ENCODE results near the gene NOL7. TPM values are rescaled to one million over a fixed set of nuclear protein-coding genes. Genes with fewer than 3 reads are reported as not detected.

Gene NOL7
- total and polyA plus RNA-seq, 8 donors: 49.5 to 81.2 (median 72.4) TPM

GRCh38 chr6:13648850-13649249 lies 33.7 kb downstream of the NOL7 start:
- Histone ChIP-seq H3K36me3 (peaks cover 0 to 14% of the 10 kb centered on the region in 2 donors), H3K4me1 (peaks cover 0 to 19% of the 10 kb centered on the region in 2 donors), H3K27ac (no peak overlapping the region), H3K9me3 (no peaks in the 10 kb centered on the region), H3K4me3 (no peak overlapping the region), H3K27me3 (no peaks in the 10 kb centered on the region)
- DNase-seq (peak in 2 of 4 donors; percentile 16 to 41), ATAC-seq (peak; percentile 70)
- intact Hi-C loops (cut with DNase I): no loop called here
- TF ChIP-seq, protein P1, sequence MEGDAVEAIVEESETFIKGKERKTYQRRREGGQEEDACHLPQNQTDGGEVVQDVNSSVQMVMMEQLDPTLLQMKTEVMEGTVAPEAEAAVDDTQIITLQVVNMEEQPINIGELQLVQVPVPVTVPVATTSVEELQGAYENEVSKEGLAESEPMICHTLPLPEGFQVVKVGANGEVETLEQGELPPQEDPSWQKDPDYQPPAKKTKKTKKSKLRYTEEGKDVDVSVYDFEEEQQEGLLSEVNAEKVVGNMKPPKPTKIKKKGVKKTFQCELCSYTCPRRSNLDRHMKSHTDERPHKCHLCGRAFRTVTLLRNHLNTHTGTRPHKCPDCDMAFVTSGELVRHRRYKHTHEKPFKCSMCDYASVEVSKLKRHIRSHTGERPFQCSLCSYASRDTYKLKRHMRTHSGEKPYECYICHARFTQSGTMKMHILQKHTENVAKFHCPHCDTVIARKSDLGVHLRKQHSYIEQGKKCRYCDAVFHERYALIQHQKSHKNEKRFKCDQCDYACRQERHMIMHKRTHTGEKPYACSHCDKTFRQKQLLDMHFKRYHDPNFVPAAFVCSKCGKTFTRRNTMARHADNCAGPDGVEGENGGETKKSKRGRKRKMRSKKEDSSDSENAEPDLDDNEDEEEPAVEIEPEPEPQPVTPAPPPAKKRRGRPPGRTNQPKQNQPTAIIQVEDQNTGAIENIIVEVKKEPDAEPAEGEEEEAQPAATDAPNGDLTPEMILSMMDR (IDR thresholded peaks at IDR 0.05): no peak

DNA sequence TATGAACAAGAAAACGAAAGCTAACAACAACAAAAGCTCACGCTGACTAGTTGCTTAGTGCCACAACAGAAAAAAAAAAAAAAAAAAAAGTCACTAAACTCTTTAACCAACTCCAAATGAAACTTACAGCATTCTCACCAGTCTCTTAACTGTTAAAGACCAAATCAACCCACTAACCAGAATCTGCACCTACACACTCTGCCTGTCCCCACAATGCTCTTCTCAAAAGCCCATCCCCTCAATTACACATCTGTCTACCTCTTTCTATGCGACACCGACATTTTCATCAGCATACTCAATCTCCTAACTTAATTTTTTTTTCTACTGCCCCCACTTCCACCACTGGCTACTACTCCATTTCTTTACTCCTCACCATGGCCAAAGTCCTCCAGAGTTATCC lies 34.3 kb downstream of the NOL7 start:
- Histone ChIP-seq H3K9me3 (no peaks in the 10 kb centered on the region), H3K36me3 (peaks cover 0 to 8% of the 10 kb centered on the region in 2 donors), H3K4me1 (peaks cover 0 to 20% of the 10 kb centered on the region in 2 donors), H3K27ac (no peak overlapping the region), H3K4me3 (no peak overlapping the region), H3K27me3 (no peaks in the 10 kb centered on the region)
- no peak for DNase-seq
- intact Hi-C loops (cut with DNase I): no loop called here
- ATAC-seq: no peak
- TF ChIP-seq, protein P1 (IDR thresholded peaks at IDR 0.05): no peak

DNA sequence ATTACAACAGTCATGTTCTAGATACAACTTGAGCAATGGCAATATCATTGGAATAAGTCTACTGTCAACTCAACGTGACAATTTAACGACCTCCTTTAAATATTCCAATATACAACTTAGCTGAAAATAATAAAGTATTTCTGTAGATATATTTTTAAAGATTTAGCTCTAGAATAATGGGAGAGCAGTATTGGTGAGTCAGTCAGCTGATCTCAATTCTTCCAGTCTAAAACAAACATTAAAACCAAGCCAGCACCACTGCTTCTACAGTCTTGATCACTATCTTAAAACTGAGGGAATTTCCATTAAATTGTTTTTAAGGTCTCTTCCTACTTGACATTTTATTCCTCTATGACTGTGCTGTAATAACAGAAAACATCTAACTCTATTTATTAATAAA lies 38.2 kb downstream of the NOL7 start:
- Histone ChIP-seq H3K27ac (no peak overlapping the region), H3K27me3 (no peaks in the 10 kb centered on the region), H3K36me3 (peaks cover 0 to 6% of the 10 kb centered on the region in 2 donors), H3K4me3 (no peak overlapping the region), H3K9me3 (no peaks in the 10 kb centered on the region), H3K4me1 (peaks cover 0 to 15% of the 10 kb centered on the region in 2 donors)
- TF ChIP-seq, protein P1 (IDR thresholded peaks at IDR 0.05): no peak
- ATAC-seq: no peak
- intact Hi-C loops (cut with DNase I): no loop called here
- no peak for DNase-seq

DNA sequence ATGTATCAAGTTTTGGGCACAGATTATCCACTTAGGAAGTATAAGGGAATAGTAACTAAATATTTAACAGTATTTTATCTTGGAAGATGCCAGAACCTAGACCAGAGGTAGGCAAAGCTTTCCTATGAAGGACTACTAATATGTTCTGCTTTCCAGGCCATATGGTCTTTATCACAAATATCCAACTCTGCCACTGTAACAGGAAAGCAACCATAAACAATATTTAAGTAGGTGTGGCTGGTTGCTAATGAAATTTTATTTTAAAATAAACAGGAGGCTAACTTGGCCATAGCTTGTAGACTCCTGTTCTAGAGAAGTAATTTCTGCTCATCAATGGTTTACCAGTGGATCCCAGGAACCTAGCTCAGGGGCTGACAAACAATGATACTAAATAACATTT lies 39.4 kb downstream of the NOL7 start:
- H3K27me3 ChIP-seq: no peaks in the 10 kb centered on the region
- intact Hi-C loops (cut with DNase I): no loop called here
- peaks cover 0 to 6% of the 10 kb centered on the region in 2 donors for H3K36me3 ChIP-seq
- ATAC-seq (no peak), DNase-seq (no peak)
- TF ChIP-seq, protein P1 (IDR thresholded peaks at IDR 0.05): no peak
- no peak overlapping the region for H3K27ac ChIP-seq
- H3K4me3 ChIP-seq: no peak overlapping the region
- H3K4me1 ChIP-seq: peaks cover 0 to 12% of the 10 kb centered on the region in 2 donors
- no peaks in the 10 kb centered on the region for H3K9me3 ChIP-seq

GRCh38 chr6:13655700-13656099 lies 40.6 kb downstream of the NOL7 start:
- DNase-seq (no peak), ATAC-seq (no peak)
- H3K36me3 ChIP-seq: peaks cover 0 to 1% of the 10 kb centered on the region in 2 donors
- no peak overlapping the region for H3K4me3 ChIP-seq
- no peak overlapping the region for H3K27ac ChIP-seq
- TF ChIP-seq, protein P1 (IDR thresholded peaks at IDR 0.05): no peak
- no peaks in the 10 kb centered on the region for H3K9me3 ChIP-seq
- peaks cover under 1 to 12% of the 10 kb centered on the region in 2 donors for H3K4me1 ChIP-seq
- H3K27me3 ChIP-seq: no peaks in the 10 kb centered on the region
- intact Hi-C loops (cut with DNase I): no loop called here
